ENCODE data around the gene NCOA5. TPM values are rescaled to one million over a fixed set of nuclear protein-coding genes. Genes with fewer than 3 reads are reported as not detected.
A peak's percentile ranks its signal among the peaks of the same experiment; 100 is the strongest.

Gene NCOA5
- total and polyA plus RNA-seq, 2 experiments from 2014 or later = 24.0 to 26.2 TPM

GRCh38 chr20:46028772-46029371 lies 60.9 kb downstream of the NCOA5 start, which contains the start of gene SLC12A5:
SLC12A5 (plus strand) TSS chr20:46029215; CDS start chr20:46029345, 130 bp downstream.
- Histone ChIP-seq H3K9me2 (replicated peaks; ENCODE audit: insufficient read depth) (no peaks in the 10 kb centered on the region), H3K4me1 (ENCODE audit: insufficient read depth) (no peaks in the 10 kb centered on the region), H3K9me3 (ENCODE audit: low read depth) (no peaks in the 10 kb centered on the region), H2AFZ (no peak within 1 kb of the TSS), H3K27ac (no peak within 1 kb of the TSS), H3K4me3 (no peak within 1 kb of the TSS), H3K4me2 (no peak within 1 kb of the TSS), H3K27me3 (peaks cover 79% of the 10 kb centered on the region), H3K79me2 (no peaks in the 10 kb centered on the region), H4K20me1 (ENCODE audit: insufficient read depth, poor library complexity, severe bottlenecking) (no peaks in the 10 kb centered on the region), H3K36me3 (replicated peaks; ENCODE audit: insufficient read depth, low read depth) (no peaks in the 10 kb centered on the region)
- 38% methylated on average over 36 of the region's 56 CpGs for WGBS (ENCODE audit: low lambda C conversion rate, missing lambda C conversion rate)
- no peak for DNase-seq (ENCODE audit: low spot score)
- TF ChIP-seq EZH2 (IDR thresholded peaks at IDR 0.05; ENCODE audit: borderline replicate concordance) (no peak), EZH2phosphoT487 (IDR thresholded peaks at IDR 0.05; ENCODE audit: low read depth, severe bottlenecking, unreplicated experiment) (no peak), CTCF (IDR thresholded peaks at IDR 0.05; ENCODE audit: poor library complexity) (no peak)

- Histone ChIP-seq H3K9me2 (replicated peaks; ENCODE audit: insufficient read depth) (no peaks in the 10 kb centered on the region), H3K4me1 (ENCODE audit: insufficient read depth) (no peaks in the 10 kb centered on the region), H3K36me3 (replicated peaks; ENCODE audit: insufficient read depth, low read depth) (no peaks in the 10 kb centered on the region), H3K79me2 (no peaks in the 10 kb centered on the region), H3K9me3 (ENCODE audit: low read depth) (no peaks in the 10 kb centered on the region), H2AFZ (no peak overlapping the region), H3K4me2 (no peak overlapping the region), H3K27ac (no peak overlapping the region), H3K4me3 (no peak overlapping the region), H3K27me3 (peaks cover 78% of the 10 kb centered on the region), H4K20me1 (ENCODE audit: insufficient read depth, poor library complexity, severe bottlenecking) (no peaks in the 10 kb centered on the region)
- 79% methylated on average over 7 of the region's 7 CpGs for WGBS (ENCODE audit: low lambda C conversion rate, missing lambda C conversion rate)
- TF ChIP-seq EZH2 (IDR thresholded peaks at IDR 0.05; ENCODE audit: borderline replicate concordance) = no peak
- TF ChIP-seq EZH2phosphoT487 (IDR thresholded peaks at IDR 0.05; ENCODE audit: low read depth, severe bottlenecking, unreplicated experiment) = no peak
- no peak for TF ChIP-seq CTCF (IDR thresholded peaks at IDR 0.05; ENCODE audit: poor library complexity)
- DNase-seq (ENCODE audit: low spot score) = no peak
Observed at GRCh38 chr20:46028110-46028509, 61.7 kb downstream of the NCOA5 start.

GRCh38 chr20:46027245-46027853 lies 62.4 kb downstream of the NCOA5 start:
- TF ChIP-seq CTCF (IDR thresholded peaks at IDR 0.05; ENCODE audit: poor library complexity) = no peak
- no peak for TF ChIP-seq EZH2phosphoT487 (IDR thresholded peaks at IDR 0.05; ENCODE audit: low read depth, severe bottlenecking, unreplicated experiment)
- no peak for TF ChIP-seq EZH2 (IDR thresholded peaks at IDR 0.05; ENCODE audit: borderline replicate concordance)
- Histone ChIP-seq H3K79me2 (no peaks in the 10 kb centered on the region), H4K20me1 (ENCODE audit: insufficient read depth, poor library complexity, severe bottlenecking) (no peaks in the 10 kb centered on the region), H3K27ac (no peak overlapping the region), H3K36me3 (replicated peaks; ENCODE audit: insufficient read depth, low read depth) (no peaks in the 10 kb centered on the region), H3K9me2 (replicated peaks; ENCODE audit: insufficient read depth) (no peaks in the 10 kb centered on the region), H2AFZ (no peak overlapping the region), H3K4me3 (no peak overlapping the region), H3K9me3 (ENCODE audit: low read depth) (no peaks in the 10 kb centered on the region), H3K27me3 (peaks cover 71% of the 10 kb centered on the region), H3K4me1 (ENCODE audit: insufficient read depth) (peaks cover 3% of the 10 kb centered on the region), H3K4me2 (no peak overlapping the region)
- WGBS (ENCODE audit: low lambda C conversion rate, missing lambda C conversion rate) = 23% methylated on average over 4 of the region's 4 CpGs
- peak; percentile 87 for DNase-seq (ENCODE audit: low spot score)
